Fibroblast of pulmonary artery (primary cell): ENCODE measurements around the gene WFDC12.
"Not testable (repeated sequence)": the region's sequence is repeated elsewhere in the genome, so short reads cannot be mapped to it uniquely, and the experiment has no call there.

ENCODE experiments used
- DNase-seq: peaks from one replicate; pipeline ENCODE4 v3.0.0-alpha.2; 2010; ENCODE audit warnings: low read depth
- H3K4me3 ChIP-seq: replicated peaks from 2 replicates; pipeline ENCODE4 v1.5.1; 2011; ENCODE audit warnings: low read depth, mild to moderate bottlenecking, control low read depth, low read length, moderate library complexity
- CTCF ChIP-seq: IDR thresholded peaks from 2 replicates; pipeline ENCODE4 v1.5.1; 2011; ENCODE audit warnings: mild to moderate bottlenecking, control low read depth, low read length, inconsistent platforms; ENCODE audit errors: missing control alignments

WFDC12 gene, protein sequence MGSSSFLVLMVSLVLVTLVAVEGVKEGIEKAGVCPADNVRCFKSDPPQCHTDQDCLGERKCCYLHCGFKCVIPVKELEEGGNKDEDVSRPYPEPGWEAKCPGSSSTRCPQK

DNA sequence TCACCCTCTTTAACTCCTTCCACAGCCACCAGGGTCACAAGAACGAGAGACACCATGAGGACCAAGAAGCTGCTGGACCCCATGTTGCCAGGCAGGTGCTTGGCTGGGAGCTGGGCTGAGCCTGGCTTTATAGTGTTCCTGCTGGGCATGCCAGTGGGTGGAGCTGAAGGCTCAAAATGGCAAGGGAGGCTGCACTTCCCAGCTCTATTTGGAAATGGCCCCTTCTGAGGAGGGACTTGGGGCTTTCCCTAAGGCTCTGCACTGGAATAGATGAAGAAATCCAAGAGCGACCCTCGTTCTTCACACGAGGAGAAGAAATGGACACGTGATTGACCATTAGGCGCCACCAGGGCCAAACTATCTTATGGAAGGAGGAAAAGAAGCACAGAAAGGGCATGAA, at the start of gene WFDC12:
Gene WFDC12 (minus strand): TSS at position 101 of the 400 bp plus-strand sequence. CDS start 18 bp downstream, at position 83.
- DNase-seq = no peak
- no peak within 1 kb of the TSS for H3K4me3 ChIP-seq
- TF ChIP-seq CTCF = no peak

- DNase-seq = no peak
These were observed 49.3 kb upstream of the WFDC12 start for GRCh38 chr20:45173522-45173921.

DNA sequence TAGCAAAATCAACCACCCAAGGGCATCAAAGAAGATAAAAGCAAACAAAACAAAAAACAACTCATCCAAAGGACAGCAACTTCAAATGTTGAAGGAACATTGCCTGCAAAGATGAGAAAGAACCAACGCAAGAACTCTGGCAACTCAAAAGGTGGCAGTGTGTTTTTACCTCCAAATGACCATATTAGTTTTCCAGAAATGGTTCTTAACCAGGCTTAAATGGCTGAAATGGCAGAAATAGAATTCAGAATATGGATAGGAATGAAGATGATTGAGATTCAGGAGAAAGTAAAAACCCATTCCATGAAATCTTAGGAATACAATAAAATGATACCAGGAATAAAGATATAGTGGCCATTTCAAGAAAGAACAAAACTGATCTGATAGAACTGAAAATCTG, 40.6 kb upstream of the WFDC12 start:
- DNase-seq = no peak
- H3K4me3 ChIP-seq = no peak overlapping the region
- no peak for TF ChIP-seq CTCF

More at GRCh38 chr20:45173522-45173921, 49.3 kb upstream of the WFDC12 start:
- no peak for TF ChIP-seq CTCF
- H3K4me3 ChIP-seq = no peak overlapping the region

DNA sequence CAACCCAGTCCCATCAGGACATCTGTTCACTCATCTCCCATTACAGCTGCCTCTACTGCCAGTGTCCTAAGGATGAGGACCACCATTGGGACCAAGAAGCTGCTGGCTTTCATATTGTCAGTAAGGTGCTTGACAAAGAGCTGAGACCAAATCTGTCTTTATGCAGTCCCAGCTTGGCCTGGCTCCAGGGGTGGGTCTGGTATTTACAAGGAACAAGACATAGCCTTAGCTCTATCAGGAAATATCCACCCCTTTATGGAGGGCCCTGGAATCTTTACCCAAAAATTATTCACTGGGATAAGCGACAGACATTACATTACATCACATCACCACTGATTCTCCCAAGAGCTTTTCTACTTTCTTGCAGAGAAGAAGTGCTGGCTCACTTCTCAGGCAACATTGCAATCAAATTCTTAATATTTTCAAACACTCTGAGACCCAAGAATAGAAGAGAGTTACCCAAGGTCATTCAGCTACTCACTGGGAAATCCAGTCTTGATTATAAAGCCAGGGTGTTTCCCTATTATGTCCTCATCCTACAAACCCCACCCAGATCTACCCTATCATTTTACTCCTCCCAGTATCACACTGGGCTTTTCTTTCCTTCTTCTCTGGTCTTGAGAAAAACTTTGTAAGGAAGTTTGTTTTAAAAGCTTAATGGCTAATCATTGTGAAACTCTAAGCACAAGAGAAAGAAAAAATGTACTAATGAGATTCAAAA, 39.0 kb upstream of the WFDC12 start:
- DNase-seq = no peak
- no peak for TF ChIP-seq CTCF
- no peak overlapping the region for H3K4me3 ChIP-seq

GRCh38 chr20:45157962-45158361, 33.7 kb upstream of the WFDC12 start:
- H3K4me3 ChIP-seq = no peak overlapping the region
- peak; percentile 87 for DNase-seq
- no peak for TF ChIP-seq CTCF

- TF ChIP-seq CTCF = no peak
- no peak overlapping the region for H3K4me3 ChIP-seq
- DNase-seq = no peak
These were observed 32.4 kb upstream of the WFDC12 start for GRCh38 chr20:45156713-45157112.

DNA sequence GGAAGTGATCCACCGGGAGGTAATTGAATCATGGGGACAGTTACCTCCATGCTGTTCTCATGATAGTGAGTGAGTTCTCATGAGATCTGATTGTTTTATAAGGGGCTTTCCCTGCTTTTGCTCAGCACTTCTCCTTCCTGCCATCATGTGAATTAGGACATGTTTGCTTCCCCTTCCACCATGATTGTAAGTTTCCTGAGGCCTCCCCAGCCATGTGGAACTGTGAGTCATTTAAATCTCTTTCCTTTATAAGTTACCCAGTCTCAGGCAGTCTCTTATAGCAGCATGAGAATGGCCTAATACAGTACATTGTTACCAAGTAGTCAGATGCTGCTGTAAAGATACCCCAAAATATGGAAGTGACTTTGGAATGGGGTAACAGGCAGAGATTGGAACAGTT, 30.5 kb upstream of the WFDC12 start:
- H3K4me3 ChIP-seq = not testable (repeated sequence)

More for the DNA sequence above, 30.5 kb upstream of the WFDC12 start:
- DNase-seq = not testable (repeated sequence)
